Glomerular endothelial cell (primary cell): ENCODE measurements around the gene SCN9A. TPM values are rescaled to one million over a fixed set of nuclear protein-coding genes. Genes with fewer than 3 reads are reported as not detected.
"Not testable (repeated sequence)": the region's sequence is repeated elsewhere in the genome, so short reads cannot be mapped to it uniquely, and the experiment has no call there.

ENCODE experiments used
- DNase-seq: peaks from one replicate; pipeline ENCODE4 v3.0.0-alpha.2; 2011; ENCODE audit warnings: low read depth, low spot score; ENCODE audit errors: extremely low read depth
- total RNA-seq: library from RNA; depleted of rRNA; stranded (reverse); fragments of >200 nt; gene quantifications from 2 replicates; pipeline ENCODE4 v1.2.3, GENCODE V29; 2015

The SCN9A gene
- total RNA-seq, 1 donor from 2014 or later, result 10.0 TPM

- DNase-seq, result no peak
These were observed 714 bp upstream of the SCN9A start for GRCh38 chr2:166376488-166376828.

- no peak for DNase-seq
These were observed 479 bp downstream of the SCN9A start for GRCh38 chr2:166375195-166375735.

- no peak for DNase-seq
These were observed 1.8 kb downstream of the SCN9A start for GRCh38 chr2:166373951-166374350.

- no peak for DNase-seq
These were observed 2.2 kb downstream of the SCN9A start for GRCh38 chr2:166373539-166373938.

- no peak for DNase-seq
These were observed 2.6 kb downstream of the SCN9A start for GRCh38 chr2:166373105-166373504.

GRCh38 chr2:166372046-166372445, 3.7 kb downstream of the SCN9A start:
- DNase-seq, result no peak

GRCh38 chr2:166365803-166366420, 9.8 kb downstream of the SCN9A start:
- no peak for DNase-seq

GRCh38 chr2:166365239-166365638, 10.5 kb downstream of the SCN9A start:
- no peak for DNase-seq

GRCh38 chr2:166364476-166365161, 11.1 kb downstream of the SCN9A start:
- DNase-seq, result no peak

GRCh38 chr2:166361351-166362153, 14.2 kb downstream of the SCN9A start:
- DNase-seq, result peak; percentile 36

- DNase-seq, result no peak
These were observed 14.8 kb downstream of the SCN9A start for GRCh38 chr2:166360906-166361305.

- no peak for DNase-seq
These were observed 15.3 kb downstream of the SCN9A start for GRCh38 chr2:166360426-166360825.

GRCh38 chr2:166357950-166358321, 17.8 kb downstream of the SCN9A start:
- DNase-seq, result not testable (repeated sequence)

- no peak for DNase-seq
These were observed 18.4 kb downstream of the SCN9A start for GRCh38 chr2:166357068-166357949.

- no peak for DNase-seq
These were observed 24.4 kb downstream of the SCN9A start for GRCh38 chr2:166351319-166351718.

GRCh38 chr2:166350525-166350924, 25.2 kb downstream of the SCN9A start:
- DNase-seq, result no peak

- DNase-seq, result no peak
These were observed 31.2 kb downstream of the SCN9A start for GRCh38 chr2:166344286-166345113.

- DNase-seq, result no peak
These were observed 32.3 kb downstream of the SCN9A start for GRCh38 chr2:166343467-166343866.

GRCh38 chr2:166341426-166341825, 34.3 kb downstream of the SCN9A start:
- DNase-seq, result no peak

GRCh38 chr2:166338831-166339339, 36.9 kb downstream of the SCN9A start:
- no peak for DNase-seq
